Activated CD4-positive, alpha-beta T cell treated with anti-CD3 and anti-CD28 coated beads, Interleukin-2, amount 10 ng/mL, durations not matched to agents 24 days and 14 days (primary cell): ENCODE results near the gene BOLA1. TPM values are rescaled to one million over a fixed set of nuclear protein-coding genes. Genes with fewer than 3 reads are reported as not detected.
A peak's percentile ranks its signal among the peaks of the same experiment; 100 is the strongest.

Experiments
- DNase-seq: peaks from one replicate; pipeline ENCODE4 v3.0.0; 2022
- H3K27ac Mint-ChIP-seq: one replicate; pipeline ENCODE4 v1.8.0; 2022; ENCODE audit warnings: mild to moderate bottlenecking, mixed read lengths
- H3K27me3 Mint-ChIP-seq: one replicate; pipeline ENCODE4 v1.8.0; 2022; ENCODE audit warnings: mixed read lengths
- H3K36me3 Mint-ChIP-seq: one replicate; pipeline ENCODE4 v1.8.0; 2022; ENCODE audit warnings: low read depth, mild to moderate bottlenecking, mixed read lengths
- H3K4me1 Mint-ChIP-seq: one replicate; pipeline ENCODE4 v1.8.0; 2021; ENCODE audit warnings: mixed read lengths
- H3K4me3 Mint-ChIP-seq: one replicate; pipeline ENCODE4 v1.8.0; 2022; ENCODE audit warnings: mild to moderate bottlenecking, moderate library complexity, mixed read lengths
- H3K9me3 Mint-ChIP-seq: one replicate; pipeline ENCODE4 v1.8.0; 2021; ENCODE audit warnings: mixed read lengths
- intact Hi-C: fragments of 100-400 bp; cut with micrococcal nuclease; formaldehyde crosslinking; loops from one replicate; pipeline ENCODE4 v1.15.1; 2023
- total RNA-seq: library from RNA; stranded (reverse); gene quantifications from 2 replicates; pipeline ENCODE4 v1.2.3, GENCODE V29; 2022

Gene BOLA1
- total RNA-seq, 1 donor from 2014 or later, result 25.8 TPM

- H3K4me1 Mint-ChIP-seq, result peaks cover 2% of the 10 kb centered on the region
- intact Hi-C loops, result no loop called here
- peaks cover 42% of the 10 kb centered on the region for H3K36me3 Mint-ChIP-seq
- no peaks in the 10 kb centered on the region for H3K9me3 Mint-ChIP-seq
- no peak for DNase-seq
- H3K27me3 Mint-ChIP-seq, result no peaks in the 10 kb centered on the region
- H3K4me3 Mint-ChIP-seq, result no peak overlapping the region
- H3K27ac Mint-ChIP-seq, result no peak overlapping the region
These were observed 7.3 kb downstream of the BOLA1 start for GRCh38 chr1:149906570-149907075.

- Mint-ChIP-seq H3K4me3 (no peak overlapping the region), H3K9me3 (no peaks in the 10 kb centered on the region), H3K4me1 (peaks cover 47% of the 10 kb centered on the region), H3K27me3 (no peaks in the 10 kb centered on the region), H3K36me3 (peaks cover 24% of the 10 kb centered on the region), H3K27ac (peak overlapping the region; percentile 32)
- intact Hi-C loops, result no loop called here
- DNase-seq, result no peak
These were observed 15.2 kb downstream of the BOLA1 start for GRCh38 chr1:149914545-149914944.

- Mint-ChIP-seq H3K27ac (peak overlapping the region; percentile 84), H3K4me3 (peak overlapping the region; percentile 92), H3K9me3 (no peaks in the 10 kb centered on the region), H3K27me3 (no peaks in the 10 kb centered on the region), H3K36me3 (peaks cover 21% of the 10 kb centered on the region), H3K4me1 (peaks cover 47% of the 10 kb centered on the region)
- no peak for DNase-seq
- intact Hi-C loops, result no loop called here
These were observed 16.2 kb downstream of the BOLA1 start for GRCh38 chr1:149915429-149916192.

- no peaks in the 10 kb centered on the region for H3K9me3 Mint-ChIP-seq
- no peaks in the 10 kb centered on the region for H3K27me3 Mint-ChIP-seq
- peak overlapping the region; percentile 92 for H3K4me3 Mint-ChIP-seq
- peak; percentile 62 for DNase-seq
- H3K36me3 Mint-ChIP-seq, result peaks cover 16% of the 10 kb centered on the region
- H3K4me1 Mint-ChIP-seq, result peaks cover 47% of the 10 kb centered on the region
- intact Hi-C loops, result no loop called here
- peak overlapping the region; percentile 84 for H3K27ac Mint-ChIP-seq
These were observed 17.0 kb downstream of the BOLA1 start for GRCh38 chr1:149916193-149916897.

GRCh38 chr1:149916898-149917252, 17.5 kb downstream of the BOLA1 start:
- H3K27me3 Mint-ChIP-seq, result no peaks in the 10 kb centered on the region
- H3K4me3 Mint-ChIP-seq, result peak overlapping the region; percentile 92
- no peak for DNase-seq
- peak overlapping the region; percentile 81 for H3K27ac Mint-ChIP-seq
- peaks cover 16% of the 10 kb centered on the region for H3K36me3 Mint-ChIP-seq
- peaks cover 46% of the 10 kb centered on the region for H3K4me1 Mint-ChIP-seq
- intact Hi-C loops, result no loop called here
- H3K9me3 Mint-ChIP-seq, result no peaks in the 10 kb centered on the region

GRCh38 chr1:149917571-149918144, 18.3 kb downstream of the BOLA1 start, which contains the start of gene SV2A:
SV2A (minus strand) TSS chr1:149917844; CDS start chr1:149913840, 4,004 bp downstream.
- Mint-ChIP-seq H3K27ac (peak within 1 kb of the TSS; percentile 81), H3K9me3 (no peaks in the 10 kb centered on the region), H3K27me3 (no peaks in the 10 kb centered on the region), H3K4me1 (peaks cover 43% of the 10 kb centered on the region), H3K4me3 (peak within 1 kb of the TSS; percentile 92), H3K36me3 (peaks cover 20% of the 10 kb centered on the region)
- intact Hi-C loops, result no loop called here
- DNase-seq, result peak; percentile 80

- H3K27me3 Mint-ChIP-seq, result no peaks in the 10 kb centered on the region
- H3K27ac Mint-ChIP-seq, result peak overlapping the region; percentile 57
- peaks cover 54% of the 10 kb centered on the region for H3K36me3 Mint-ChIP-seq
- no peaks in the 10 kb centered on the region for H3K9me3 Mint-ChIP-seq
- H3K4me1 Mint-ChIP-seq, result peaks cover 35% of the 10 kb centered on the region
- no peak for DNase-seq
- intact Hi-C loops, result no loop called here
- H3K4me3 Mint-ChIP-seq, result peak overlapping the region; percentile 20
These were observed 24.3 kb downstream of the BOLA1 start for GRCh38 chr1:149923626-149924025.

GRCh38 chr1:149925345-149925744, 26.0 kb downstream of the BOLA1 start:
- intact Hi-C loops, result no loop called here
- Mint-ChIP-seq H3K27ac (peak overlapping the region; percentile 31), H3K36me3 (peaks cover 54% of the 10 kb centered on the region), H3K4me3 (peak overlapping the region; percentile 97), H3K4me1 (peaks cover 46% of the 10 kb centered on the region), H3K27me3 (no peaks in the 10 kb centered on the region), H3K9me3 (no peaks in the 10 kb centered on the region)
- no peak for DNase-seq

GRCh38 chr1:149925751-149926150, 26.4 kb downstream of the BOLA1 start:
- Mint-ChIP-seq H3K36me3 (peaks cover 54% of the 10 kb centered on the region), H3K4me1 (peaks cover 51% of the 10 kb centered on the region), H3K27ac (no peak overlapping the region)

GRCh38 chr1:149926296-149926695, 26.9 kb downstream of the BOLA1 start:
- H3K27me3 Mint-ChIP-seq, result no peaks in the 10 kb centered on the region
- H3K27ac Mint-ChIP-seq, result peak overlapping the region; percentile 58
- H3K9me3 Mint-ChIP-seq, result no peaks in the 10 kb centered on the region
- H3K4me1 Mint-ChIP-seq, result peaks cover 55% of the 10 kb centered on the region
- H3K36me3 Mint-ChIP-seq, result peaks cover 56% of the 10 kb centered on the region
- H3K4me3 Mint-ChIP-seq, result peak overlapping the region; percentile 97
- intact Hi-C loops, result no loop called here
- DNase-seq, result no peak

More at GRCh38 chr1:149925751-149926150, 26.4 kb downstream of the BOLA1 start:
- H3K27me3 Mint-ChIP-seq, result no peaks in the 10 kb centered on the region
- intact Hi-C loops, result no loop called here
- no peak for DNase-seq
- H3K9me3 Mint-ChIP-seq, result no peaks in the 10 kb centered on the region
- peak overlapping the region; percentile 97 for H3K4me3 Mint-ChIP-seq

GRCh38 chr1:149927056-149927562, 27.7 kb downstream of the BOLA1 start:
- H3K4me3 Mint-ChIP-seq, result peak overlapping the region; percentile 97
- no peak for DNase-seq
- H3K27me3 Mint-ChIP-seq, result no peaks in the 10 kb centered on the region
- H3K36me3 Mint-ChIP-seq, result peaks cover 55% of the 10 kb centered on the region
- peak overlapping the region; percentile 94 for H3K27ac Mint-ChIP-seq
- H3K4me1 Mint-ChIP-seq, result peaks cover 62% of the 10 kb centered on the region
- peaks cover 6% of the 10 kb centered on the region for H3K9me3 Mint-ChIP-seq
- intact Hi-C loops, result loop anchor here (1.0 kb wide), 3 partner anchors 12 to 39 kb away; partner anchors contain the start of gene BOLA1

- peaks cover 62% of the 10 kb centered on the region for H3K4me1 Mint-ChIP-seq
These were observed 28.4 kb downstream of the BOLA1 start, which contains the start of gene SF3B4 for GRCh38 chr1:149927563-149928400. SF3B4 (minus strand) TSS chr1:149927803; CDS start chr1:149927759, 44 bp downstream.

GRCh38 chr1:149928401-149928724, 29.0 kb downstream of the BOLA1 start:
- H3K27me3 Mint-ChIP-seq, result no peaks in the 10 kb centered on the region
- H3K9me3 Mint-ChIP-seq, result peaks cover 6% of the 10 kb centered on the region
- peak overlapping the region; percentile 97 for H3K4me3 Mint-ChIP-seq
- peaks cover 60% of the 10 kb centered on the region for H3K4me1 Mint-ChIP-seq
- intact Hi-C loops, result no loop called here
- no peak for DNase-seq
- H3K36me3 Mint-ChIP-seq, result peaks cover 45% of the 10 kb centered on the region
- H3K27ac Mint-ChIP-seq, result peak overlapping the region; percentile 94

More at GRCh38 chr1:149927563-149928400, 28.4 kb downstream of the BOLA1 start, which contains the start of gene SF3B4:
- intact Hi-C loops, result loop anchor here (1.0 kb wide), 3 partner anchors 12 to 39 kb away; partner anchors contain the start of gene BOLA1
- peak; percentile 99 for DNase-seq
- H3K27ac Mint-ChIP-seq, result peak within 1 kb of the TSS; percentile 94
- no peaks in the 10 kb centered on the region for H3K27me3 Mint-ChIP-seq
- H3K4me3 Mint-ChIP-seq, result peak within 1 kb of the TSS; percentile 97
- peaks cover 51% of the 10 kb centered on the region for H3K36me3 Mint-ChIP-seq
- H3K9me3 Mint-ChIP-seq, result peaks cover 6% of the 10 kb centered on the region
